ENCODE measurements around the gene SLC17A9.

The SLC17A9 gene

GRCh38 chr20:62940875-62941274 lies 11.6 kb upstream of the SLC17A9 start:
- no peak for DNase-seq (ENCODE audit: low spot score)

GRCh38 chr20:62941792-62942191 lies 10.7 kb upstream of the SLC17A9 start:
- DNase-seq (ENCODE audit: low spot score) = no peak

GRCh38 chr20:62942456-62942855 lies 10.1 kb upstream of the SLC17A9 start:
- DNase-seq (ENCODE audit: low spot score) = no peak

GRCh38 chr20:62943396-62943795 lies 9.1 kb upstream of the SLC17A9 start:
- DNase-seq (ENCODE audit: low spot score) = no peak

GRCh38 chr20:62944184-62944583 lies 8.3 kb upstream of the SLC17A9 start:
- DNase-seq (ENCODE audit: low spot score) = no peak

GRCh38 chr20:62944746-62945145 lies 7.8 kb upstream of the SLC17A9 start:
- DNase-seq (ENCODE audit: low spot score) = no peak

GRCh38 chr20:62945771-62946339 lies 6.7 kb upstream of the SLC17A9 start:
- no peak for DNase-seq (ENCODE audit: low spot score)

- no peak for DNase-seq (ENCODE audit: low spot score)
Observed at GRCh38 chr20:62946918-62947317, 5.6 kb upstream of the SLC17A9 start.

GRCh38 chr20:62947532-62948300 lies 4.8 kb upstream of the SLC17A9 start:
- no peak for DNase-seq (ENCODE audit: low spot score)

- no peak for DNase-seq (ENCODE audit: low spot score)
Observed at GRCh38 chr20:62949153-62949821, 3.2 kb upstream of the SLC17A9 start.

- no peak for DNase-seq (ENCODE audit: low spot score)
Observed at GRCh38 chr20:62949962-62950361, 2.5 kb upstream of the SLC17A9 start.

- DNase-seq (ENCODE audit: low spot score) = no peak
Observed at GRCh38 chr20:62950741-62951140, 1.8 kb upstream of the SLC17A9 start.

- DNase-seq (ENCODE audit: low spot score) = no peak
Observed at GRCh38 chr20:62951143-62951895, 1.2 kb upstream of the SLC17A9 start.

GRCh38 chr20:62951896-62952372 lies 575 bp upstream of the SLC17A9 start:
- DNase-seq (ENCODE audit: low spot score) = no peak

GRCh38 chr20:62952968-62953838 lies 694 bp downstream of the SLC17A9 start:
- DNase-seq (ENCODE audit: low spot score) = no peak

GRCh38 chr20:62953839-62954703 lies 1.6 kb downstream of the SLC17A9 start:
- peak; percentile 81 for DNase-seq (ENCODE audit: low spot score)

- no peak for DNase-seq (ENCODE audit: low spot score)
Observed at GRCh38 chr20:62955519-62956386, 3.2 kb downstream of the SLC17A9 start.

GRCh38 chr20:62956387-62957135 lies 4.1 kb downstream of the SLC17A9 start:
- no peak for DNase-seq (ENCODE audit: low spot score)

Data from Ammon's horn (tissue), 1 donor.